Loucy (cell line): ENCODE results near the gene TRIP13.

ENCODE experiments used
- H2AFZ ChIP-seq: fragments of 200-600 bp; sonication (generic); 2 replicates; pipeline ENCODE4 v1.6.0; 2016; ENCODE audit warnings: antibody characterized with exemption, mild to moderate bottlenecking, low read length, moderate library complexity
- H3F3A ChIP-seq: fragments of 200-600 bp; 2 replicates; pipeline ENCODE4 v1.6.0; 2016; ENCODE audit warnings: antibody characterized with exemption, low read depth, mild to moderate bottlenecking
- H3K27me3 ChIP-seq: fragments of 200-600 bp; sonication (generic); 2 replicates; pipeline ENCODE4 v1.6.1; 2014; ENCODE audit warnings: low read length, mild to moderate bottlenecking; ENCODE audit not compliant: insufficient read depth, poor library complexity, severe bottlenecking
- H3K36me3 ChIP-seq: fragments of 200-600 bp; sonication (generic); 2 replicates; pipeline ENCODE4 v1.6.1; 2016; ENCODE audit warnings: low read length; ENCODE audit not compliant: insufficient read depth
- H3K4me1 ChIP-seq: fragments of 200-600 bp; sonication (generic); 2 replicates; pipeline ENCODE4 v1.5.1; 2014; ENCODE audit warnings: low read length, mild to moderate bottlenecking; ENCODE audit not compliant: insufficient read depth, poor library complexity, severe bottlenecking
- H3K4me2 ChIP-seq: fragments of 200-600 bp; sonication (generic); 2 replicates; pipeline ENCODE4 v1.6.0; 2014; ENCODE audit warnings: antibody characterized with exemption, low read length, low read depth, mild to moderate bottlenecking; ENCODE audit not compliant: poor library complexity, severe bottlenecking
- H3K4me3 ChIP-seq: fragments of 200-600 bp; sonication (generic); 2 replicates; pipeline ENCODE4 v1.5.1; 2014; ENCODE audit warnings: low read length, mild to moderate bottlenecking, mixed read lengths; ENCODE audit not compliant: poor library complexity, severe bottlenecking
- H3K79me2 ChIP-seq: fragments of 200-600 bp; sonication (generic); 2 replicates; pipeline ENCODE4 v1.6.1; 2014; ENCODE audit warnings: low read length; ENCODE audit not compliant: insufficient read depth
- H3K9ac ChIP-seq: fragments of 200-600 bp; sonication (generic); 2 replicates; pipeline ENCODE4 v1.6.0; 2014; ENCODE audit warnings: mild to moderate bottlenecking, low read depth, low read length, moderate library complexity; ENCODE audit not compliant: poor library complexity, severe bottlenecking
- H3K9me2 ChIP-seq: fragments of 200-600 bp; sonication (generic); replicated peaks from 2 replicates; pipeline ENCODE4 v1.6.1; 2016; ENCODE audit warnings: low read depth, low read length, mixed read lengths
- H3K9me3 ChIP-seq: fragments of 200-600 bp; sonication (generic); 2 replicates; pipeline ENCODE4 v1.6.1; 2014; ENCODE audit warnings: mild to moderate bottlenecking, antibody characterized with exemption, low read length, low read depth; ENCODE audit not compliant: insufficient read depth
- H4K20me1 ChIP-seq: fragments of 200-600 bp; sonication (generic); 2 replicates; pipeline ENCODE4 v1.6.0; 2014; ENCODE audit warnings: antibody characterized with exemption, low read length, mild to moderate bottlenecking; ENCODE audit not compliant: insufficient read depth, poor library complexity, severe bottlenecking
- EZH2phosphoT487 ChIP-seq: fragments of 200-600 bp; IDR thresholded peaks from 2 replicates; pipeline ENCODE4 v1.6.1; 2018; ENCODE audit warnings: antibody characterized with exemption, mild to moderate bottlenecking, moderate library complexity, borderline replicate concordance
- TF ChIP-seq, protein P1 (sequence below): fragments of 200-600 bp; sonication (generic); conservative IDR thresholded peaks from 2 replicates; pipeline ENCODE4 v1.5.1; 2014; ENCODE audit warnings: mild to moderate bottlenecking, antibody characterized with exemption, low read length

The TRIP13 gene

DNA sequence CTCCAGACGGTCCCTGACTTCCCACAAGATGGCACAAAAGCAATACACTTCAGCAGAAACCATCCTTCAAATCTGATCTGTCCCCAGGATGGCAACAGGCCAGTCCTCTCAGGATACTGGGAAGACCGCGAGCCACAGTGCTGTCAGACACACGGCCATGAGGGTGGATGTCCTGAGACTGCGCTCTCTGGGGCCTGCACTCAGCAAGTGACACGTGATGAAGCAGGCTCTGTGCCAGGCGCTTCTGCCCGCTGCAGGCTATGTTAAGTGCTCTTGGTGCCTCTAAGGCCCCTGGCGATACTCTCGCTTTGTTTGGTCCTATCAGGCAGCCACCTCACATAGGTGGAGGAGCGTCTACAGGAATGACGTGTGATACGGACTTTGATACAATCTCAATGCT, 7.2 kb upstream of the TRIP13 start:
- H3F3A ChIP-seq: no peaks in the 10 kb centered on the region
- H4K20me1 ChIP-seq: peaks cover 24% of the 10 kb centered on the region
- H3K79me2 ChIP-seq: peaks cover 60% of the 10 kb centered on the region

DNA sequence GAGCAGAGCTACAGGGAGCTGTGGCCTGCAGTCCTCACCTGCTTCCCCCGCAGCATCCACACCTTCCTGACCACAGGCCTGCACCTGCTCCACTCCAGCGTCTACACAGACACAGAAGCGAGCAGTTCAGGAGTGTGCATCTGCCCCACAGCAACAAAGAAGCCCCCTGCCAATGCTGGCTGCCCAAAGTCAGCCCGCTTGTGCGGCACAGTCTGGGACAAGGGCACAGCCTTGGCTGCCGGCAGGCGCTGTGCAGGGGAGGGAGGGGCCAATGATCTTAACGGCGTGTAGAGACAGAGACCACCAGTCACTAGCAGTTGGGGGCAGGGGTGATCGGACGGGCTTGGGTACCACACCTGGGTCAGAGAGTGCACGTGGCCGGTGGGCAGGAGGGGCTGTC, 6.6 kb upstream of the TRIP13 start:
- Histone ChIP-seq H2AFZ (no peak overlapping the region), H4K20me1 (peaks cover 24% of the 10 kb centered on the region)

More for the DNA sequence above, 7.2 kb upstream of the TRIP13 start:
- Histone ChIP-seq H3K9ac (no peak overlapping the region), H3K4me1 (peaks cover 16% of the 10 kb centered on the region), H3K27me3 (no peaks in the 10 kb centered on the region), H3K9me2 (no peaks in the 10 kb centered on the region), H2AFZ (no peak overlapping the region), H3K4me2 (no peak overlapping the region), H3K36me3 (peaks cover 85% of the 10 kb centered on the region; the same call in 1 of the 2 replicates), H3K4me3 (no peak overlapping the region), H3K9me3 (no peaks in the 10 kb centered on the region)
- TF ChIP-seq, protein P1, sequence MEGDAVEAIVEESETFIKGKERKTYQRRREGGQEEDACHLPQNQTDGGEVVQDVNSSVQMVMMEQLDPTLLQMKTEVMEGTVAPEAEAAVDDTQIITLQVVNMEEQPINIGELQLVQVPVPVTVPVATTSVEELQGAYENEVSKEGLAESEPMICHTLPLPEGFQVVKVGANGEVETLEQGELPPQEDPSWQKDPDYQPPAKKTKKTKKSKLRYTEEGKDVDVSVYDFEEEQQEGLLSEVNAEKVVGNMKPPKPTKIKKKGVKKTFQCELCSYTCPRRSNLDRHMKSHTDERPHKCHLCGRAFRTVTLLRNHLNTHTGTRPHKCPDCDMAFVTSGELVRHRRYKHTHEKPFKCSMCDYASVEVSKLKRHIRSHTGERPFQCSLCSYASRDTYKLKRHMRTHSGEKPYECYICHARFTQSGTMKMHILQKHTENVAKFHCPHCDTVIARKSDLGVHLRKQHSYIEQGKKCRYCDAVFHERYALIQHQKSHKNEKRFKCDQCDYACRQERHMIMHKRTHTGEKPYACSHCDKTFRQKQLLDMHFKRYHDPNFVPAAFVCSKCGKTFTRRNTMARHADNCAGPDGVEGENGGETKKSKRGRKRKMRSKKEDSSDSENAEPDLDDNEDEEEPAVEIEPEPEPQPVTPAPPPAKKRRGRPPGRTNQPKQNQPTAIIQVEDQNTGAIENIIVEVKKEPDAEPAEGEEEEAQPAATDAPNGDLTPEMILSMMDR: no peak
- no peak for TF ChIP-seq EZH2phosphoT487

DNA sequence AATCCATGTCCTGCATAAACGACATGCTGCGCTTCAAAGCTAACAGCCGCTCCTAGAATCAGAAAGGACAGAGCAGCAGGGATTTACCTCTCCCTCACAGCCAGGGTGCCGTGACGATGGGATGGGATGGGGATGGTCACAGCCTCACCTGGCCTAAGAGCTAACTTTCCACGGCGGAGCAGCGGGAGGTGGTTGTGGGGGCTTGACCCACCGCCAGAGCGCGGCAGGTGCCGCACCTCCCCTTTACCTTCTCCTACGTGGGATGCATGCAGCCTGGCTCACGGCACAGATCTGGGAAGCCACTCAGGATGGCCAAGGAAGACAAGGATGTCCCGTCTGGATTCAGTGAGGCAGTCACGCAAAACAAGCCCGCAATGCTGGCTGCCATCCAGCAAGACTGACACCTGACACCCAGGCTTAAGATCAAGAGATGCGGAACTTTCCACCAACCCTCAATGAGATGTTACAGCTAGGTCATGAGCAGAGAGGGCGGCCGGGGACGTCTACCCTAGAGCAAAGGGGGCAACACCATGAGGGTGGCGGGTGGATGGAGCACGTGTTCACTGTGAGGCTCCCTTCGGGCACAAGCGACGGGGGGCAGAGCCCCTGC, 5.9 kb upstream of the TRIP13 start:
- no peak for TF ChIP-seq EZH2phosphoT487
- TF ChIP-seq, protein P1: no peak
- no peaks in the 10 kb centered on the region for H3K9me2 ChIP-seq
- H4K20me1 ChIP-seq: peaks cover 29% of the 10 kb centered on the region
- H3K36me3 ChIP-seq: peaks cover 72% of the 10 kb centered on the region; the same call in 1 of the 2 replicates
- H3K27me3 ChIP-seq: no peaks in the 10 kb centered on the region
- no peak overlapping the region for H3K4me2 ChIP-seq
- no peaks in the 10 kb centered on the region for H3K9me3 ChIP-seq
- no peaks in the 10 kb centered on the region for H3F3A ChIP-seq
- no peak overlapping the region for H3K4me3 ChIP-seq
- H3K9ac ChIP-seq: no peak overlapping the region
- H3K4me1 ChIP-seq: peaks cover 29% of the 10 kb centered on the region
- H2AFZ ChIP-seq: no peak overlapping the region
- peaks cover 68% of the 10 kb centered on the region for H3K79me2 ChIP-seq

More for the DNA sequence above, 6.6 kb upstream of the TRIP13 start:
- peaks cover 80% of the 10 kb centered on the region; the same call in 1 of the 2 replicates for H3K36me3 ChIP-seq
- TF ChIP-seq, protein P1: no peak
- no peak for TF ChIP-seq EZH2phosphoT487
- peaks cover 21% of the 10 kb centered on the region for H3K4me1 ChIP-seq
- H3K27me3 ChIP-seq: no peaks in the 10 kb centered on the region
- no peak overlapping the region for H3K4me3 ChIP-seq
- H3K9me2 ChIP-seq: no peaks in the 10 kb centered on the region
- H3K79me2 ChIP-seq: peaks cover 65% of the 10 kb centered on the region
- no peaks in the 10 kb centered on the region for H3F3A ChIP-seq
- no peaks in the 10 kb centered on the region for H3K9me3 ChIP-seq
- H3K9ac ChIP-seq: no peak overlapping the region
- no peak overlapping the region for H3K4me2 ChIP-seq
